Smooth muscle cell (in vitro differentiated cells): ENCODE results near the gene EIF4G2. TPM values are rescaled to one million over a fixed set of nuclear protein-coding genes. Genes with fewer than 3 reads are reported as not detected.
"Not testable (repeated sequence)": the region's sequence is repeated elsewhere in the genome, so short reads cannot be mapped to it uniquely, and the experiment has no call there.

Experiments used
- DNase-seq: peaks from one replicate; lab custom pipeline; 2025; ENCODE audit not compliant: unreplicated experiment; lab: John Stamatoyannopoulos, UW
- H2AFZ ChIP-seq: fragments of 200-600 bp; sonication (generic); 2 replicates; pipeline ENCODE4 v1.6.0; 2016; ENCODE audit warnings: antibody characterized with exemption, low read depth, mild to moderate bottlenecking
- H3F3A ChIP-seq: fragments of 200-600 bp; sonication (generic); 2 replicates; pipeline ENCODE4 v1.6.0; 2017; ENCODE audit warnings: antibody characterized with exemption, low read depth
- H3K27ac ChIP-seq: fragments of 200-600 bp; sonication (generic); 2 replicates; pipeline ENCODE4 v1.5.1; 2016; ENCODE audit warnings: low read depth, mild to moderate bottlenecking
- H3K27me3 ChIP-seq: fragments of 200-600 bp; sonication (generic); 2 replicates; pipeline ENCODE4 v1.6.1; 2016; ENCODE audit warnings: low read depth, mild to moderate bottlenecking
- H3K36me3 ChIP-seq: fragments of 200-600 bp; sonication (generic); 2 replicates; pipeline ENCODE4 v1.5.1; 2016; ENCODE audit warnings: low read depth
- H3K4me1 ChIP-seq: fragments of 200-600 bp; sonication (generic); 2 replicates; pipeline ENCODE4 v1.5.1; 2016; ENCODE audit warnings: low read depth
- H3K4me2 ChIP-seq: fragments of 200-600 bp; sonication (generic); 2 replicates; pipeline ENCODE4 v1.6.0; 2016; ENCODE audit warnings: mild to moderate bottlenecking
- H3K4me3 ChIP-seq: fragments of 200-600 bp; sonication (generic); 2 replicates; pipeline ENCODE4 v1.5.1; 2016; ENCODE audit warnings: mild to moderate bottlenecking
- H3K79me2 ChIP-seq: fragments of 200-600 bp; sonication (generic); 2 replicates; pipeline ENCODE4 v1.6.0; 2016; ENCODE audit warnings: low read depth, mild to moderate bottlenecking
- H3K9ac ChIP-seq: fragments of 200-600 bp; sonication (generic); 2 replicates; pipeline ENCODE4 v1.6.0; 2016; ENCODE audit warnings: low read depth
- H3K9me3 ChIP-seq: fragments of 200-600 bp; sonication (generic); replicated peaks from 2 replicates; pipeline ENCODE4 v1.5.1; 2016; ENCODE audit warnings: low read depth
- H4K20me1 ChIP-seq: fragments of 200-600 bp; sonication (generic); 2 replicates; pipeline ENCODE4 v1.6.0; 2016; ENCODE audit warnings: low read depth
- CTCF ChIP-seq: fragments of 200-600 bp; sonication (generic); IDR thresholded peaks from 2 replicates; pipeline ENCODE4 v1.5.1; 2017; ENCODE audit warnings: borderline replicate concordance, mild to moderate bottlenecking, antibody characterized with exemption; ENCODE audit not compliant: insufficient read depth, poor library complexity, severe bottlenecking
- WGBS: methylation state at CpG from one replicate; pipeline ENCODE4 v1.1.7; 2016; ENCODE audit warnings: low lambda C conversion rate; 5-methylcytosine and 5-hydroxymethylcytosine counted together
- polyA plus RNA-seq: library from polyadenylated mRNA; unstranded; fragments of >200 nt; fragmentation: Nextera tagmentation; extraction: Ambion mirVana; gene quantifications from 2 replicates; pipeline ENCODE4 v1.2.1, GENCODE V29; 2016
- total RNA-seq: library from RNA; depleted of rRNA; stranded (reverse); fragments of >200 nt; gene quantifications from 2 replicates; pipeline ENCODE4 v1.2.3, GENCODE V29; 2014

Gene EIF4G2
- total and polyA plus RNA-seq, 2 experiments from 2014 or later: 666 to 1,014 TPM

GRCh38 chr11:10828402-10828801, 19.7 kb upstream of the EIF4G2 start:
- Histone ChIP-seq H3K27me3 (no peaks in the 10 kb centered on the region), H2AFZ (no peak overlapping the region), H3K4me3 (no peak overlapping the region), H3K4me2 (no peak overlapping the region), H3K36me3 (no peaks in the 10 kb centered on the region), H3K4me1 (no peaks in the 10 kb centered on the region), H3F3A (no peaks in the 10 kb centered on the region), H3K9ac (no peak overlapping the region), H4K20me1 (no peaks in the 10 kb centered on the region), H3K9me3 (no peaks in the 10 kb centered on the region), H3K79me2 (no peaks in the 10 kb centered on the region), H3K27ac (no peak overlapping the region)
- DNase-seq: no peak
- WGBS: 75% methylated on average over 2 of the region's 2 CpGs
- no peak for TF ChIP-seq CTCF

- H3K79me2 ChIP-seq: no peaks in the 10 kb centered on the region
- H3K9me3 ChIP-seq: no peaks in the 10 kb centered on the region
- no peaks in the 10 kb centered on the region for H3F3A ChIP-seq
- WGBS: 85% methylated on average over 3 of the region's 3 CpGs
- no peak for DNase-seq
- no peak overlapping the region for H3K27ac ChIP-seq
- H3K4me1 ChIP-seq: no peaks in the 10 kb centered on the region
- H4K20me1 ChIP-seq: no peaks in the 10 kb centered on the region
- H3K4me2 ChIP-seq: no peak overlapping the region
- H3K27me3 ChIP-seq: no peaks in the 10 kb centered on the region
- no peak overlapping the region for H2AFZ ChIP-seq
- no peak for TF ChIP-seq CTCF
- H3K9ac ChIP-seq: no peak overlapping the region
- no peak overlapping the region for H3K4me3 ChIP-seq
- no peaks in the 10 kb centered on the region for H3K36me3 ChIP-seq
Observed at GRCh38 chr11:10824888-10825287, 16.2 kb upstream of the EIF4G2 start.

- Histone ChIP-seq H2AFZ (no peak overlapping the region), H3K79me2 (no peaks in the 10 kb centered on the region), H3K36me3 (no peaks in the 10 kb centered on the region), H3K27me3 (no peaks in the 10 kb centered on the region), H3K4me2 (no peak overlapping the region), H3F3A (no peaks in the 10 kb centered on the region), H3K27ac (no peak overlapping the region), H4K20me1 (no peaks in the 10 kb centered on the region), H3K9ac (no peak overlapping the region), H3K9me3 (no peaks in the 10 kb centered on the region), H3K4me1 (no peaks in the 10 kb centered on the region), H3K4me3 (no peak overlapping the region)
- 75% methylated on average over 2 of the region's 2 CpGs for WGBS
- no peak for TF ChIP-seq CTCF
- DNase-seq: no peak
Observed at GRCh38 chr11:10823152-10823579, 14.4 kb upstream of the EIF4G2 start.

GRCh38 chr11:10822491-10822890, 13.8 kb upstream of the EIF4G2 start:
- H3F3A ChIP-seq, H4K20me1 ChIP-seq, DNase-seq, H3K27me3 ChIP-seq, H3K9me3 ChIP-seq, H3K79me2 ChIP-seq, H3K36me3 ChIP-seq, H2AFZ ChIP-seq, H3K4me1 ChIP-seq, H3K9ac ChIP-seq, H3K4me3 ChIP-seq, H3K27ac ChIP-seq, H3K4me2 ChIP-seq: not testable (repeated sequence)
- WGBS: 75% methylated on average over 3 of the region's 3 CpGs
